ENCODE measurements around the gene ZNF93. TPM values are rescaled to one million over a fixed set of nuclear protein-coding genes. Genes with fewer than 3 reads are reported as not detected.

The ZNF93 gene
- total RNA-seq: 10.2 and 17.2 TPM in 2 replicates

DNA sequence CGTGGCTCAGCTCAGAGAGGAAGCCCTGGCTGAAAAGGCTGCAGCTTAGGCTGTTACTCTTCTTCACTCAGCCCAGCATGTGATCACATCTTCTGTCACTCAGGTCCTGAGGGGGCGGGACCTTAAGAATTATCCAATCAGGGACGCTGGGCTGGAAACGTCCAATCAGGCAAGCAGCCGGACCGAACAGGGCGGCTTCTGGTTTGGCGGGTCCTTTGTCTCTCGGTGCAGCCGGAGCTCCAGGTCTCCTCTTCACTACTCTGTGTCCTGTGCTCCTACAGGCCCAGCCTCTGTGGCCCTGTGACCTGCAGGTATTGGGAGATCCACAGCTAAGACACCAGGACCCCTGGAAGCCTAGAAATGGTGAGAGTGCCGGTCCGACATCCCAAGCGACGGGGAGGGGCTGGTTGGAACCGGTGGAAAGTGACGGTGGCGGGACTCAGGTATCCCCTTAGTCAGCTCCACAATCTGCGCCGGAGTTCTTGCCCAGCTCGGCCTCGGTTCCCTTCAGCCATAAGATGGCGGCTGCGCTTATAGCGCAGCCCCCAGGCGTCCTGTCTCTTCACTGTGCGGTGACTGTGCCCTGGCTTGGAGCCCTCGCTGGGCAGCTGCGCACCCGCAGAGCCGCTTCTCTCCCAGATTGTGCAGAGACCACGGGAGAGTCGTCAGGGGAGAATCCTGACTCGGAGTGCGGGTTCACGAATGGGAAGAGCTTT is at the start of gene ZNF93:
Gene ZNF93 (plus strand): TSS at position 218 of the 716 bp plus-strand sequence. CDS start 143 bp downstream, at position 361.

GRCh38 chr19:19865750-19866610 is 34.8 kb upstream of the ZNF93 start, which contains the start of gene ZNF253:
TSS of gene ZNF253 (plus strand) at chr19:19865882. CDS start at chr19:19865997, 115 bp downstream.

Other genes with a start within 250 kb of the ZNF93 start
- 69.1 and 72.5 TPM in 2 replicates for gene ATP13A1, start 237.3 kb upstream of the ZNF93 start, total RNA-seq
- 4.9 and 5.5 TPM in 2 replicates for gene ZNF101, start 232.1 kb upstream of the ZNF93 start, total RNA-seq
- 5.5 and 6.0 TPM in 2 replicates for gene ZNF14, start 167.8 kb upstream of the ZNF93 start, total RNA-seq
- gene ZNF506, start 79.2 kb upstream of the ZNF93 start, total RNA-seq: 14.7 and 20.6 TPM in 2 replicates
- 4.4 and 5.5 TPM in 2 replicates for gene ZNF253, start 35.1 kb upstream of the ZNF93 start, total RNA-seq
- 1.8 and 2.8 TPM in 2 replicates for gene ZNF682, start 138.6 kb downstream of the ZNF93 start, total RNA-seq
- 1.1 and 1.3 TPM in 2 replicates for gene ZNF90, start 177.1 kb downstream of the ZNF93 start, total RNA-seq